IPS DF 6.9 (cell line): ENCODE results near the gene CCDC152.
A peak's percentile ranks its signal among the peaks of the same experiment; 100 is the strongest.

Experiments
- DNase-seq: peaks from one replicate; pipeline ENCODE4 v3.0.0-alpha.2; 2013; ENCODE audit warnings: low read depth, low spot score
- H3K27ac ChIP-seq: one replicate; pipeline ENCODE4 v1.5.1; 2013; ENCODE audit warnings: low read length, control low read depth
- H3K27me3 ChIP-seq: 2 replicates; pipeline ENCODE4 v1.6.1; 2013; ENCODE audit warnings: mild to moderate bottlenecking, low read length; ENCODE audit not compliant: control insufficient read depth, insufficient read depth
- H3K36me3 ChIP-seq: 2 replicates; pipeline ENCODE4 v1.6.1; 2013; ENCODE audit warnings: low read length; ENCODE audit not compliant: control insufficient read depth, insufficient read depth
- H3K4me1 ChIP-seq: 2 replicates; pipeline ENCODE4 v1.6.1; 2013; ENCODE audit warnings: low read length; ENCODE audit not compliant: control insufficient read depth, insufficient read depth
- H3K4me3 ChIP-seq: 2 replicates; pipeline ENCODE4 v1.5.1; 2013; ENCODE audit warnings: mild to moderate bottlenecking, low read length
- H3K9me3 ChIP-seq: 2 replicates; pipeline ENCODE4 v1.6.1; 2013; ENCODE audit warnings: low read length, inconsistent platforms; ENCODE audit not compliant: control insufficient read depth, insufficient read depth
- WGBS: extraction: QIAGEN DNeasy Blood & Tissue Kit; methylation state at CpG from one replicate; pipeline ENCODE4 v1.1.7; 2013; ENCODE audit warnings: mixed read lengths, missing lambda C conversion rate; ENCODE audit not compliant: insufficient read length, insufficient coverage; 5-methylcytosine and 5-hydroxymethylcytosine counted together

Gene CCDC152

DNA sequence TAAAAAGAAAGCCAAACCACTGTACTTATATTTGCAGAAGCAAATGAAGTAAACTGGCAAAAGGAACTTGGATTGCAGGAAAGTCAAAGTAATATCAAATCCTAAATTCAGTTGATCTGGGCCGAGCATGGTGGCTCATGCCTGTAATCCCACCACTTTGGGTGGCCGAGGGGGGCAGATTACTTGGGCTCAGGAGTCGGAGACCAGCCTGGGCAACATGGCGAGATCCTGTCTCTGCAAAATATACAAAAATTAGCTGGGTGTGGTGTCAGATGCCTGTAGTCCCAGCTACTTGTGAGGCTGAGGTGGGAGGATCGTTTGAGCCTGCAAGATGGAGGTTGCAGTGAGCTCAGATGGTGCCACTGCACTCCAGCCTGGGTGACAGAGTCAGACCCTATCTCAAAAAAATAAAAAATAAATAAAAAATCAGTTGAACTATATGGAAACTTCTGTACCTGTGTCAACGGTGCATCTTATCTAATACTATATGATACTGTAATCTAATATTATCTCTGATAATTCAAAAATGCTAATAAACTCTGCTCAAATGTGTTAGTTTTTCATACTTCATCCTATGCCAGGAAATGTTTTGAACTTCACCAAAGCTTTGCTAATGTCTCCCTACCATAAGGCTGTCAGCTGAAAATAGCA, 45.0 kb downstream of the CCDC152 start:
- no peaks in the 10 kb centered on the region for H3K36me3 ChIP-seq
- WGBS, result no CpG with 5 or more reads among the region's 6 CpGs
- no peaks in the 10 kb centered on the region for H3K9me3 ChIP-seq
- no peak overlapping the region for H3K27ac ChIP-seq
- H3K27me3 ChIP-seq, result no peaks in the 10 kb centered on the region
- no peak overlapping the region for H3K4me3 ChIP-seq
- no peak for DNase-seq
- H3K4me1 ChIP-seq, result no peaks in the 10 kb centered on the region

- no peaks in the 10 kb centered on the region for H3K27me3 ChIP-seq
- no peaks in the 10 kb centered on the region for H3K36me3 ChIP-seq
- H3K4me3 ChIP-seq, result no peak overlapping the region
- no CpG with 5 or more reads among the region's 4 CpGs for WGBS
- no peak for DNase-seq
- no peaks in the 10 kb centered on the region for H3K9me3 ChIP-seq
- no peak overlapping the region for H3K27ac ChIP-seq
- H3K4me1 ChIP-seq, result no peaks in the 10 kb centered on the region
Observed at GRCh38 chr5:42804717-42805339, 48.2 kb downstream of the CCDC152 start.

- H3K4me3 ChIP-seq, result no peak overlapping the region
- H3K36me3 ChIP-seq, result no peaks in the 10 kb centered on the region
- no peaks in the 10 kb centered on the region for H3K27me3 ChIP-seq
- H3K4me1 ChIP-seq, result no peaks in the 10 kb centered on the region
- 100% methylated on average over 2 of the region's 2 CpGs for WGBS
- no peak for DNase-seq
- H3K9me3 ChIP-seq, result no peaks in the 10 kb centered on the region
- H3K27ac ChIP-seq, result no peak overlapping the region
Observed at GRCh38 chr5:42806004-42806700, 49.5 kb downstream of the CCDC152 start.

GRCh38 chr5:42806701-42807262, 50.2 kb downstream of the CCDC152 start:
- 100% methylated on average over 1 of the region's 3 CpGs for WGBS
- no peak for DNase-seq
- Histone ChIP-seq H3K9me3 (no peaks in the 10 kb centered on the region), H3K27me3 (no peaks in the 10 kb centered on the region), H3K4me1 (peaks cover under 1% of the 10 kb centered on the region; the same call in 1 of the 2 replicates), H3K4me3 (no peak overlapping the region), H3K36me3 (no peaks in the 10 kb centered on the region), H3K27ac (no peak overlapping the region)

DNA sequence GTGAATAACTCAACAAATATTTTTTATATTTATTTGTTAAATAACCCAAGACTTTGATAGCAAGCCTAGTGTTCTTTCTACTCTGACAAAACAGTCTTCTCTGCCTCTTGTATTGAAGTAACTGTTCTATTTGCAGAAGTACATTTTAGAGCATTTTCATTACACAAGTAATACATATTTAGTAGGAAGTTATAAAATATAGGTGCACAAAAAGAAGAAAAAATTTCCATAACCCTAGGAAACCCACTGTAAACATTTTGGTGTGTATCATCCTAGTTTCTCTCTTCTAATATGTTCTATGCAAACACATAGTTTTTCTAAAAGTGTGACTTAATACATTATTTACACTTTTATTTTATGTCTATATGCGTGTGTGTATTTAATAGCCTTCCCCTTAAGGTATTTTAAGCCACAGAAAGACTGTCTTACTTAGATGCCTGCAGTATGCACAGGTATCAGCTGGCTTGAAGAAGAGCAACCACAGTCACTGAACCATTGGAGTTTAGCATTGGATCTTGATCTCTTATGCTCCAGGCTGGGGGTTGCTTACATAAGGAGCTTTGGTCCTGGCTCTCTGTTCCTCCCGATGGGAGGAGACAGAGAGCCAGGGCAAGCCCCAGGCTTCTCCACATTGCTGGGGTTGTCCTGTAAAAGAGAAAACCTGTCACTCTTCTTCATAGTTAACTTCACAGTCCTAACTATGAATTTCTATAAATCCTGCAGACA, 51.3 kb downstream of the CCDC152 start:
- H3K4me1 ChIP-seq, result peaks cover 2% of the 10 kb centered on the region; the same call in 1 of the 2 replicates
- H3K4me3 ChIP-seq, result no peak overlapping the region
- no CpG with 5 or more reads among the region's 2 CpGs for WGBS
- no peaks in the 10 kb centered on the region for H3K9me3 ChIP-seq
- H3K27ac ChIP-seq, result no peak overlapping the region
- no peaks in the 10 kb centered on the region for H3K36me3 ChIP-seq
- no peak for DNase-seq
- H3K27me3 ChIP-seq, result no peaks in the 10 kb centered on the region

DNA sequence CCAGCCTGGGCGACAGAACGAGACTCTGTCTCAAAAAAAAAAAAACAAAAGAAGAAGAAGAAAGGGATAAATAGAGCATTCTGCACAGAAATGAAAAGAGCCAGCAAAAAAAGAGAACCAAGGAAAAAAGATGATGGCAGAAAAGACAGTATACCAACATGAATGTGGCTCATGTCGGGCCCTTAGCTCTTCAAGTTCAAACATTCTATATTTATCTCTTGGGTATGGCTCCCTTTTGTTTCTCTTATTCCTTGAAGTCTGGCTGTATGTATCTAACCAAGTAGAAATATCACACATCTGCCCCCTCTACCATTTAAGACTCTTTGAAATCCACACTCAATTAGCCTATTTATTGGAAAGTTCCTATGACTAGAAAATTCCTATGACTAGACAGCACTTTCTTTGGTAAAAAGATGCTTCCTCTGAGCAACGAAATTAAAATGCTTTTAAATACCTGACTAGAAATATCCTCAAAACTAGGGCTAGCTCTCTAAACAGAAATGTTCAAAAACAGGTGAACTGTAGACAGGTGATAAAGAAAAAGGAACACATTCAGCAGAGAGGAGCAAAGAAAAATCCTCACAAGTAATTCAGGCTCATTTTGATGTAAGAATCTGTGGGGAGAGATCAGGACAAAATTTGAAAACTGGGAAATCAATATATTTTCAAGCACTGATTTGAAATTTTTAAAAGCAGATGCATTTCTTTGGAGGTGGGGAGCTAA, 52.4 kb downstream of the CCDC152 start:
- Histone ChIP-seq H3K4me1 (peaks cover 2% of the 10 kb centered on the region; the same call in 1 of the 2 replicates), H3K27me3 (no peaks in the 10 kb centered on the region), H3K36me3 (no peaks in the 10 kb centered on the region), H3K9me3 (no peaks in the 10 kb centered on the region), H3K4me3 (no peak overlapping the region), H3K27ac (no peak overlapping the region)
- DNase-seq, result no peak
- WGBS, result no CpG with 5 or more reads among the region's 4 CpGs

DNA sequence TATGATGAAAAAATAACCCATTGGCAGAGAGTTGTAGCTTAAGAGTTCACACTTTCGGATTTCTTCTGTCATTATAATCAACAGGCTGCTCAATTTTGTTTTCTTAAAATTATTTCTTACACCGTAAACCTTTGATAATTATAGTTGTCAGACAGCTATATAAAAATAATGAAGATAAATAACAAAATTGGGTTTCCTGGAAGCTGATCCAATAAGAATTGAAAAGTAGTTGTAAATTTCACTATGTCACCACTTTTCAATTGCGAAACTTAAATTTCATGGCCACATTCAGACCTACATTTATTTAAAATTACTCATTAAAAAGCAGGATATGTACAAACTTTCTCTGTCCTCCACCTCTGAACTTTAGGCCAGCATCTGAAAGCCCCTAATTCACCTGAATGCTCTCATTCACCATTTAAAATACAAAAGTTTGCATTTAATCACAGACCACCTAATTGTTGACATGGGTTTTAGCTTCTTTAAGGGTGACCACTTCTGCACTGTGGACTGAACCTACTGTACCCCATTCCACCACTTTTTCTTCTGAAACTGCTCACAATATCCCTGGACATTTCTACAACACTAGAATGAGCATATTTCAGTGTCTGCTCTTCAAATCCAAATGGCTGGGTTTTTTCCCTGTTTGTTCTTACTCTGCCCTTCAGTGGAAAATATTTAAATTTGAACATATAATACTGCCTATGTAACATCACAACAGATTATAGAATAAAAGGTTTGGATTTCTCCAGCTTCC, 54.4 kb downstream of the CCDC152 start:
- no peaks in the 10 kb centered on the region for H3K36me3 ChIP-seq
- no peaks in the 10 kb centered on the region for H3K27me3 ChIP-seq
- peaks cover 4% of the 10 kb centered on the region; the same call in 1 of the 2 replicates for H3K4me1 ChIP-seq
- H3K4me3 ChIP-seq, result no peak overlapping the region; the same call in 1 of the 2 replicates
- H3K27ac ChIP-seq, result no peak overlapping the region
- no peaks in the 10 kb centered on the region for H3K9me3 ChIP-seq
- no CpG with 5 or more reads among the region's 3 CpGs for WGBS
- DNase-seq, result no peak

DNA sequence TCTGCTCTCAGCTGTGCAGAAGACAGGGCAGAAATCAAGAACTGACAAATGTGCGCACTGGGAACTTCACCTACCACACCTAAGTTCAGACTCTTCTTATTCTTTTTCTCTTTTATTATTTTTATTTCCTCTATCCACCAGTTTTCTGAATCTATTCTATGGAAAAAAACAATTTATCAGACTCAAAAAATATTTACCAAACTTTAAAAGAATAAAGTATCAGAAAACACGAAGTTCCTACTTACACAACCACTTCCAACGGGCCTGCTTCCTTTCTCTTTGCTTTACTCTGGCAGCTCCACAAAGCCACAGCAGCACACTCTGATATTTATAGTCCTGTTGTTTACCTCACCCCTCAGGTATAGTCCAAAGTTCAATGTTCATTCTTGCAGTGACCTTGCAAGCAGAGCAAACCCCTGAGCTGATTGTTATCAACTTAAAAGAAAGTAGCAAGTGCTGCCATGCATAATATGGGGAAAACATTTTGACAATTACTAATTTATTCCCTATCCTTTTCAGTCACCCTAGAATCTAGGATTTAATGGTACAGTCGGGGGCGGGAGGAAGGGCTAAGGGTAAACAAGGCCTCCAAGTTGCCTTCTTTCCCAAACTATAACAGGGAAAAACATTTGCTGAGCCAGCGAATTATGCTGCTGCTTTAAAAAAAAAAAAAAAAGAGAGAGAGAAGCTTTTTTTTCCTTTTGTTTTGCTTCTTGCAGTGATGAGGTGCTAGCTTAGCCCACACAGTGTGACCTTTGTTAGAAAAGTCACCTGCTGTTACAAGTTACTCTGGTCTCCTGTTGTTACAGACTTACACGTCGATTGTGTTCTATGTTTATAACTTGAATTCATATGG, 55.2 kb downstream of the CCDC152 start, which contains the start of gene SELENOP:
SELENOP (minus strand) TSS at position 302 of the 856 bp plus-strand sequence. CDS start 3,539 bp downstream, outside the sequence.
- WGBS, result no CpG with 5 or more reads among the region's 8 CpGs
- Histone ChIP-seq H3K4me1 (peaks cover 4% of the 10 kb centered on the region; the same call in 1 of the 2 replicates), H3K27me3 (no peaks in the 10 kb centered on the region), H3K4me3 (no peak within 1 kb of the TSS; the same call in 1 of the 2 replicates), H3K27ac (no peak within 1 kb of the TSS), H3K36me3 (no peaks in the 10 kb centered on the region), H3K9me3 (no peaks in the 10 kb centered on the region)
- peak; percentile 7 for DNase-seq
